Ishikawa (cell line): ENCODE results near the gene DLX6.

Source experiments
- EGR1 ChIP-seq: IDR thresholded peaks from 2 replicates; pipeline ENCODE4 v1.6.1; 2012
- REST ChIP-seq: IDR thresholded peaks from 2 replicates; pipeline ENCODE4 v1.6.1; 2012; ENCODE audit warnings: low read depth, mild to moderate bottlenecking

GRCh38 chr7:97015279-97015678 lies 9.9 kb downstream of the DLX6 start:
- no peak for TF ChIP-seq EGR1
- no peak for TF ChIP-seq REST
